ENCODE results near the gene OSBPL6. TPM values are rescaled to one million over a fixed set of nuclear protein-coding genes. Genes with fewer than 3 reads are reported as not detected.
"Not testable (repeated sequence)": the region's sequence is repeated elsewhere in the genome, so short reads cannot be mapped to it uniquely, and the experiment has no call there.

OSBPL6 gene
- total and polyA plus RNA-seq, 9 of the 15 experiments (the other 6 are each of a cell fraction or from before 2014, with no cell fraction given), result 3.4 to 12.7 (median 9.3) TPM

GRCh38 chr2:178422097-178422496 lies 227.8 kb downstream of the OSBPL6 start:
- no peak overlapping the region for H3K4me2 ChIP-seq (ENCODE audit: insufficient read depth, low read length)
- H3K4me3 ChIP-seq, result no peak overlapping the region
- no peak for ATAC-seq
- H3K36me3 ChIP-seq (ENCODE audit: control insufficient read depth, insufficient read depth, low read length), result peaks cover 8% of the 10 kb centered on the region; the same call in 1 of the 3 replicates
- no peaks in the 10 kb centered on the region for H3K9me3 ChIP-seq (replicated peaks; ENCODE audit: control insufficient read depth, insufficient read depth, low read depth, low read length)
- POLR2A ChIA-PET, result no interaction called here
- H3K4me1 ChIP-seq (replicated peaks in 1 of 2; ENCODE audit: control insufficient read depth in 2 of 2, insufficient read depth in 2 of 2, low read length in 2 of 2), result no peaks in the 10 kb centered on the region
- no peaks in the 10 kb centered on the region for H3K9me1 ChIP-seq (ENCODE audit: control insufficient read depth, insufficient read depth, low read length)
- no peak for DNase-seq (ENCODE audit: extremely low read depth in 1 of 4, low spot score in 3 of 4)
- intact Hi-C loops (cut with micrococcal nuclease) (no loop called here), in situ Hi-C loops (cut with MboI) (no loop called here)
- BruUV-seq (replicated peaks), result no TSS peak
- no peak for FAIRE-seq
- no peaks in the 10 kb centered on the region for H3K79me2 ChIP-seq (ENCODE audit: control insufficient read depth, insufficient read depth, low read length)
- CTCF ChIA-PET (ENCODE audit: low intra/inter-chr PET ratio), result no interaction called here
- no peaks in the 10 kb centered on the region for H3K27me3 ChIP-seq (ENCODE audit: control insufficient read depth in 2 of 2, insufficient read depth in 2 of 2, low read length in 2 of 2)
- no peak overlapping the region for H3K9ac ChIP-seq (ENCODE audit: insufficient read depth in 1 of 2, low read depth in 2 of 2, low read length in 2 of 2)
- H4K20me1 ChIP-seq (replicated peaks; ENCODE audit: control insufficient read depth, insufficient read depth, low read length), result no peaks in the 10 kb centered on the region
- no peak for TF ChIP-seq PHF20 (IDR thresholded peaks at IDR 0.05; ENCODE audit: partially characterized antibody)
- no peak for TF ChIP-seq KAT2B (IDR thresholded peaks at IDR 0.05; ENCODE audit: low read depth, low read length)
- no peak for TF ChIP-seq HCFC1 (IDR thresholded peaks at IDR 0.05; ENCODE audit: low read depth, low read length)
- no peak for TF ChIP-seq AFF1 (IDR thresholded peaks at IDR 0.05; ENCODE audit: low read depth in 1 of 2, partially characterized antibody in 2 of 2)
- TF ChIP-seq ZBTB17 (CRISPR knock-in tag; IDR thresholded peaks at IDR 0.05), result no peak
- TF ChIP-seq NFYB (IDR thresholded peaks at IDR 0.05; ENCODE audit: extremely low read depth, insufficient read length), result no peak
- no peak for TF ChIP-seq IFI16 (CRISPR knock-in tag; IDR thresholded peaks at IDR 0.05)
- TF ChIP-seq SMARCA5 (IDR thresholded peaks at IDR 0.05), result no peak
- no peak for TF ChIP-seq HES1 (IDR thresholded peaks at IDR 0.05; ENCODE audit: low read depth)
- TF ChIP-seq CREB5 (CRISPR knock-in tag; IDR thresholded peaks at IDR 0.05), result no peak
- no peak for TF ChIP-seq SOX6 (IDR thresholded peaks at IDR 0.05)
- no peak for TF ChIP-seq ZNF224 (CRISPR knock-in tag; IDR thresholded peaks at IDR 0.05)
- 63% methylated on average over 3 of the region's 3 CpGs for WGBS (ENCODE audit: insufficient coverage, low coverage, missing lambda C conversion rate)
- H2AFZ ChIP-seq (ENCODE audit: low read depth, low read length), result no peak overlapping the region
- H3K27ac ChIP-seq (ENCODE audit: extremely low read depth, low read depth, low read length), result no peak overlapping the region

GRCh38 chr2:178423746-178424145 lies 229.4 kb downstream of the OSBPL6 start:
- CTCF ChIA-PET (ENCODE audit: low intra/inter-chr PET ratio); DNase-seq (ENCODE audit: extremely low read depth in 1 of 4, low spot score in 3 of 4); BruUV-seq (replicated peaks); H3K4me3 ChIP-seq; H3K9me1 ChIP-seq (ENCODE audit: control insufficient read depth, insufficient read depth, low read length); H3K27ac ChIP-seq (ENCODE audit: extremely low read depth, low read depth, low read length); H2AFZ ChIP-seq (ENCODE audit: low read depth, low read length); H3K27me3 ChIP-seq (ENCODE audit: control insufficient read depth in 2 of 2, insufficient read depth in 2 of 2, low read length in 2 of 2); H3K9me3 ChIP-seq (replicated peaks; ENCODE audit: control insufficient read depth, insufficient read depth, low read depth, low read length); ATAC-seq; H4K20me1 ChIP-seq (replicated peaks; ENCODE audit: control insufficient read depth, insufficient read depth, low read length); H3K9ac ChIP-seq (ENCODE audit: insufficient read depth in 1 of 2, low read depth in 2 of 2, low read length in 2 of 2); H3K4me2 ChIP-seq (ENCODE audit: insufficient read depth, low read length); FAIRE-seq; H3K79me2 ChIP-seq (ENCODE audit: control insufficient read depth, insufficient read depth, low read length); intact Hi-C loops (cut with micrococcal nuclease); in situ Hi-C loops (cut with MboI): not testable (repeated sequence)
- H3K36me3 ChIP-seq (ENCODE audit: control insufficient read depth, insufficient read depth, low read length), result peaks cover 13% of the 10 kb centered on the region; the same call in 1 of the 3 replicates
- H3K4me1 ChIP-seq (replicated peaks in 1 of 2; ENCODE audit: control insufficient read depth in 2 of 2, insufficient read depth in 2 of 2, low read length in 2 of 2), result peaks cover 11 to 13% of the 10 kb centered on the region in 2 experiments
- POLR2A ChIA-PET, result interaction anchor here (0.6 to 1.2 kb wide), 2 partner anchors 8 to 357 kb away, joined by 3 to 5 read pairs; no protein-coding TSS in a partner anchor
- 78% methylated on average over 5 of the region's 5 CpGs for WGBS (ENCODE audit: insufficient coverage, low coverage, missing lambda C conversion rate)
